Pons (tissue), 1 donor: Measurements from ENCODE around the gene MAFG.

Source experiments
- DNase-seq: peaks from one replicate; pipeline ENCODE4 v3.0.0-alpha.2; 2016; ENCODE audit warnings: low spot score

MAFG gene

DNA sequence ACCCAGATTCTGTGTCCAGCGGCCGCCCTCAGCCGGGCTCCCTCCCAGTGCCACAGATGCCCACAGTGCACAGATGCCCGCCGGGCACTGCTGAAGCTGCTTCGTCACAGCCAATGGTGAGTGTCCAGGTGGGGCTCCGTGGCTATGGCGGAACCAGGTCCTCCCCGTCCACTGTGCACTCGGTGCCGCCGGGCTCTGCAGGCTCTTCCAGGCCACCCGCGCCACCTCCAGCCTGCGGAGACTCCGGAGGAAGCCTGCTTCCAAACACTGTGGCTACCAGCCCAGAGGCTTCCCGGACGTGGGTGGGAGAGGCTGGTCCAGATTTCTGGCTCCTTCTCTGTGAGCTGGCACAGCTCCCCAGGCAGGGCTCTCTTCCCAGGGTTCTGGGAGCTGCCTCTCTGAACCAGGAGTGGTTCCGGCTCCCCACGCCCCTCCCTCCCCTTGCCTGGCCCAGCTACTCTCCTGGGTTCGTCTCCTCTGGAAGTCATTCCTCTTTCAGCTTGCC, 12.4 kb upstream of the MAFG start:
- DNase-seq = peak; percentile 46

DNA sequence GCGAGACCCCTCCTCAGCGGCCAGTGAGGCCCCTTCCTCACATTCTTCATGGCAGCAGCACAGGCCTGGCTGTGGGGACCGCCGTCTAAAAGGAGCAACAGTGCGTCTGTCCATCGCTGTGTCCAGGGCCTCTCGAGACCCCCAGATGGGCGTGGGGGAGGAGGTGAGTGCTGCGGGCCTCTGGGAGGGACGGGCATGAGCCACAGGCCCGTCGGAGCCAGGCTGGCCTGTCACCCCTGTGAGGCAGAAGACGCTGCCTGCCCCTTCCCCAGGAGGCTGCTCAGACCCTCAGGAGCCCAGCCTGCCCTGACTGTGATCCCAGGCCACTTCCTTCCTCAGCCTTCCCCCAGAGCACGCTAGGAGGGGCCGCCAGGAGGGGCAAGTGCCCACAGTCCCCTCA, 11.7 kb upstream of the MAFG start:
- DNase-seq = no peak

DNA sequence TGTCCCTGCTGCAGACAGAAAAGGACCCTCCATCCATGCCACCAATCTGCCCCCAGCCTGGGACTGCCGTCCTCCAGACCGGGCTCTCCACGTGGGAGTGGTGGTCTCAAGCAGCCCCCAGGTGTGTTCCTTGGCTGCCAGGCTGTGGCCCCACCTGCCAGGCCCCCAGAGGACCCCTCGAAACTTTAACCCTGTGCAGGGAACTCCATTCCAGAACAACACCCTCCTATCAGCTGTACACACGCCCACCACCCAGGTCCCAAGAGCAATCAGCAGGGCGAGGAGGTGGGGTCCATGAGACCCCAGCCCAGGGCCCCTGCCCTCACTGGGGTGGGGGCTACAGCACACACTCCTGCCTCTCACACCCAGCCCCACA, 8.2 kb upstream of the MAFG start:
- DNase-seq = no peak

DNA sequence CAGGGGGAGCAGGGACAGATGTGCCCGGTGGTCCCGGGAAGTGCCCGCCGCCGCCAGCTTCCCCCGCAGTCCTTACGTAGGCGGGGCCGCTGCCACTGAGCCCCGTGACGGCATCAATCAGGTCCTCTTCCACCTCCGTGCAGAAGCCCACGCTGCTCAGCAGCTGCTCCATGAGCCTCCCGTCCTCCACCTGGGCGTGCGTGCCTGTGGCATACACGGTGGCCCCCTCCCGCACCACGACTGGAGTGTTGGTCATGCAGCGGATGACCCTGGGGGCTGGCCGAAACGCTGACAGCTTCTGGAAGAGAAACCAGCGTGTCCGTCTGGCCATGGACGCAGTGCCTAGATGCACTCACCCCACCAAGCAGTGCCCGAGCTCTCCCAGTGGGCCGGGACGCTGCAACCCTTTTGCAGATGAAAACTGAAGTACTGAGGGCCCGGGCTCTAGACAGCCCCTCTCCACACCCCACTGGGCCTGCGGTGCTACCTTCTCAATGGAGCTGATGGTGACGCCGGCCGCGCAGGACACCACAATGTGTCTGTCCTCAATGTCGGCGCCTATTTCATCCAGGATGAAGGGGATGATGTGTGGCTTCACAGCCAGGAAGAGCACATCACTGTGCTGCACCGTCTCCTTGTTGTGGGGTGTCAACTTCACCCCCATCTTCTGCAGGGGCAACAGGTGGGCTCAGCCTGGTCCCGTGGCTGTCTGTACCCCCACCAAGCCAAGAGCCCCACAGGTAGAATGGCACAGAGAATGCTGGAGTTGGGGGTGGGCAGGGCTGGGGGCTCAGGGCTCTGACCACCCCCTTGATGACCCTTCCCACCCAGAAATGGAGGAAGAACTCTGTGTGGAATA, 7.5 kb upstream of the MAFG start:
- no peak for DNase-seq

DNA sequence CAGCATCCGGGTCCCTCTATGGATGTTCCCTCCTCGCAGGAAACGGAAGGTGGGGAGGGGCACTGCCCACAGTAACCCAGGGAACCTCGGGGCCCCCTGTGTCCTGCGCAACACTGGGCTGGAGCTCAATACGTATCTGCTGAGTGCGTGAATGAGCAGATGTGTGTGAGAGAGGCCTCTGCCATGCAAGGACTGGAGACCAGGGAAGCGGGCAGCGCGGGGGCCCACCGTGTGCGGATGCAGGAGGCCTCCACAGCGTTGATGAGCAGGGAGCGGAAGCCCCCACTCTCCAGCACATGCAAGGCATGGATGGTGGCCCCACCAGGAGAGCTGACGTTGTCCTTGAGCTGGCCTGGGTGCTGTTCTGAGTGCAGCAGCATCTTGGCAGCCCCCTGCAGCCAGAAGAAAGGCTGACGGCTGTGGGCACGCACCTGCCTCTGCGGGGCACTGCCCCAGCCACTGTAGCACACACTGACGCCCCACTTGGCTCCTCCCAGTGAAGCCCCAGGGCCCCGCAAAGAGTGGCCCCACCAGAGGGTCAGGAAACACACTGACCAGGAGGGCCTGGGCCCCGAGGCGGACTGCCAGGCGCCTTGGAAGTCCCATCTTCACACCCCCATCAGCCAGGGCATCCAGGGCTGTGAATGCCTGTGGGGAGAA, 6.7 kb upstream of the MAFG start:
- no peak for DNase-seq

DNA sequence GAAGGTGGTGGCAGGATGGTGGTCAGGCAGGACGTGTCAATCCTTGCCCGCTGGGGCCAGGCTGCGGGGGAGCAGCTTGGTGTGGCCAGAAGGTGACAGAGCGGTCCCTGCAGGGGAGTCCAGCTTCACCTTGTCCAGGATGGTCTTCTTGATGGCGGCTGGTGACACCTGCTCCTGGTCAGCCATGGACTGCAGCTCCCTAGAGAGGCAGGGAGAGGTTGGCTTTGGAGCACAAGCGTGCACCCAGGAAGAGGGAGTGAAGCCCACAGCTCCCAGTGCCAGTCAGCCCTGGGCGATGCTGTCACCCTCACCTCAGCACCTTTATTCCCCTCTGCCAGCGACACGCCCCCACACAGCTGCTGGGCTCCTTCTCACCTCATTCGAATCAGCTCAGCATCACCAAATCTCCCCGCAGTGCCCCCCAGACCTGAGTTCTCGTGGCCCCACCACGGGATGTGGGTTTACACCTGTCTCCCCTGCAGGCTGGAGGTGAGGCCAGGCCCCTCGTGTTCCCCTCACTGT, 5.7 kb upstream of the MAFG start:
- no peak for DNase-seq

DNA sequence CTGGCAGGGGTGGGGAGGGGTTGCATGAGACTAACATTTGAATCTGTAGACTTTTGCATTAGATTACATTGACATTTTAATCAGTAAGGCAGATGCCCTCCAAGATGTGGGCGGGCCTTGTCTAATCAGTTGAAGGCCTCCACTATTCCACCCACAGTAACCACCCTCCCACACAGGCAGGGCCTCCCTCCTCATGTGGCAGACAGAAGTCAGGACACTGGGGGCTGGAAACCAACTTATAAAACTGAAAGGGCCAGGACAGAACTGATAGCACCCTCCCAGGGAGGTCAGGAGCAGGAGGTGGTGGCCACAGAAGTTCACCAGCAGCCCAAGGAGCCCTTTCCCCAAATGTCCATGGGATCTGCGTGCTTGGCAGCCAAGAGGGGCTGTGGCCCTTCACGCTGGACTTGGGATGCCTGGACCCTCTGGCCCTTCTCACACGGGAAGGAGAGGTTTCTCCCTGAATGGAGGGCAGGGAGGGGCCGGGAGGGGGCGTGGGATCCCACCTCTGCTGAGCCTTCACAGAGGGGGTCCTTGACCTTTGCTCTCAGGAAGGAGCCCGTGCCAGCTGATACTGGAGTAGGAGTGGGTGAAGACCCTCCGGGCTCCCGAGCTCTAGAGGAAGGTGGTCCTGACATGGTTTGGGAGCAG, 4.9 kb upstream of the MAFG start:
- no peak for DNase-seq

DNA sequence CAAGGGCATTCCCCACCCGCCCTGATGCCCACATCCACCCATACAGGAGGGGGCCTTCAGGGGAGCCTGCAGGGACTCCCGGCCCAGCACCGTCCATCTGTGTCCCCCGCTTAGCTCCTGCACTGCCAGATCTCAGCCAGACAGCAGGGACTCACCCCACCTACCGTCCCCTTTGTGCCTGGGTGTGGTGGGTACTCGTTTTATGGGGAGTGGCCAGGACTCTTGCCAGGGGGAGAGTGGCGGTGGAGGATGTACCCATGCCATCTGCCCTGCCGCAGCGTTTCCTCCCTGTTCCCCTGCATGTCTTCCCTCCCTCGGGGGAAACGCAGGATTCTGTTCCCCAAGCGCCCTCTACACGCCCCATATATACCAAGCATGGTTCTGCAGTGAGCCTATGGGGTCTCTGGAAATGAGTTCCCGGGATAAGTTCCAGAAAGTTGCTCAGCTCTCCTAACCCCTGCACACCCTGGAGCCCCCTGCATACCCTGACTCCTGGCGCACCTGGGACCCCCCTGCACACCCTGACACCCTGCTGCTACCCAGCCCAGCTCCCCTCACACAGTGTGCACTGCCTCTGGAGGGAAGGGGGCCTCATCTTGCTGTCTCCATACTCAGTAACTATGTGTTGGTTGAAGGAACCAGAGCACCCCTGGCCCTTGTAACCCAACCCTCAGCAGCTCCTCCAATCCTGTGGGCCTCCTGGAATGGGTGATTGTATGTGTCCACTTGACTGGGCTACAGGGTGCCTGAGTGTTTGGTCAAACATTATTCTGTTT, 4.2 kb upstream of the MAFG start:
- no peak for DNase-seq

DNA sequence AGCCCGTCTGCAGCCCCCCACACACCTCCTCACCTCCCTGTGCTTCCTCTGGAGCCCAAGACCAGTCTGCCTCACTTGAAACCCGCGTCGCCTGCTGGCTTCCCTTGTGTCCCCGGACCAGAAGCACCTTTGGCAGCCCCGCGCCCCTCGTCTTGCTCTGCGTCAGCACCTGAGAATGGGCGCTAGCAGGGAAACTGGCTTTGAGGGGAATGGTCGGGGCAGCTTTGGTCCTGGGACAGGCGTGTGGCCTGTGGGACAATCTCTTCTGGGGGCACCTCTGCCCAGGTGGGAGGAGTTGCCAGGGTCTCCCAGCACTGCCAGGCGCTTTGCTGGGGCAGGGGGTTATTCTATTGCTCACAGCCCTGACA, 3.6 kb upstream of the MAFG start:
- DNase-seq = no peak

DNA sequence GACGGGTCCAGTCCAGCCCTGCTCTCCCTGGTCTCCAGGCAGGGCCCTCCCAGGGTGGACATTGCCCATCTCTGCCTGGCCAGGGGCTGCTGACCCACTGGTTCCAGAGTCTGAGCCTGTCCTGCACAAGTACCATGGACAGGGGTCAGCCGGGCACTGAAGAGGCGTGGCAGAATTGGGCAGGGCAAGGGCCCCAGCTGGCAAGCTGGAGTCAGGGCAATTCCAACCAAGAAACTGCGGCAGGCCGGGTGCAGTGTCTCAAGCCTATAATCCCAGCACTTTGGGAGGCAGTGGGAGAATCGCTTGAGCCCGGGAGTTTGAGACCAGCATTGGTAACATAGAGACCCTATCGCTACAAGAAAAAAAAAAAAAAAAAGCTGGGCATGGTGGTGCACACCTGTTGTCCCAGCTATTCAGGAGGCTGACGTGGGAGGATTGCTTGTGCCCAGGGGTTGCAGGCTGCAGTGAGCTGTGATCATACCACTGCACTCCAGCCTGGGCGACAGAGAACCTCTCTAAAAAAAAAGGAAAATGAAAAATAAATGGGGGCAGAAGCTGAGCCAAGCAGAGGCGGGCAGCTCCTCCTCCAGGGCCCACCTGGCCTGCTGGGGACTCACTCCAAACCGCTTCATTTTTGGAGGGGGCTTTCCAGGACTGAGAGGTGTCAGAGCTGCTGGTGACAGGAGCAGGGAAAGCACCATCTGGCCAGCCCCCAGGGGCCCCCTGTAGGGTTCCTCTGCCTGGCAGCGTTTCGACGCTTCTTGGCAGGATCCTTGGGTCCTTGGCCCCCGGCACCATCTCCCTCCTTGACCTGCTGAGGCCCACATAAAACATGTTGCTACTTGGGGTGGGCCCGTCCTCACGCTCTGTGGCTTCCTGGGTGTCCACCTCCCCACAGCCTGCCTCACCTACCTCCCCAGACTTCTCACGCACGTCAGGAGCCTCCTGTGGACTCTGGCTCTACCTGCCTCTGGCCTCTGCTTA, 2.9 kb upstream of the MAFG start:
- DNase-seq = no peak

DNA sequence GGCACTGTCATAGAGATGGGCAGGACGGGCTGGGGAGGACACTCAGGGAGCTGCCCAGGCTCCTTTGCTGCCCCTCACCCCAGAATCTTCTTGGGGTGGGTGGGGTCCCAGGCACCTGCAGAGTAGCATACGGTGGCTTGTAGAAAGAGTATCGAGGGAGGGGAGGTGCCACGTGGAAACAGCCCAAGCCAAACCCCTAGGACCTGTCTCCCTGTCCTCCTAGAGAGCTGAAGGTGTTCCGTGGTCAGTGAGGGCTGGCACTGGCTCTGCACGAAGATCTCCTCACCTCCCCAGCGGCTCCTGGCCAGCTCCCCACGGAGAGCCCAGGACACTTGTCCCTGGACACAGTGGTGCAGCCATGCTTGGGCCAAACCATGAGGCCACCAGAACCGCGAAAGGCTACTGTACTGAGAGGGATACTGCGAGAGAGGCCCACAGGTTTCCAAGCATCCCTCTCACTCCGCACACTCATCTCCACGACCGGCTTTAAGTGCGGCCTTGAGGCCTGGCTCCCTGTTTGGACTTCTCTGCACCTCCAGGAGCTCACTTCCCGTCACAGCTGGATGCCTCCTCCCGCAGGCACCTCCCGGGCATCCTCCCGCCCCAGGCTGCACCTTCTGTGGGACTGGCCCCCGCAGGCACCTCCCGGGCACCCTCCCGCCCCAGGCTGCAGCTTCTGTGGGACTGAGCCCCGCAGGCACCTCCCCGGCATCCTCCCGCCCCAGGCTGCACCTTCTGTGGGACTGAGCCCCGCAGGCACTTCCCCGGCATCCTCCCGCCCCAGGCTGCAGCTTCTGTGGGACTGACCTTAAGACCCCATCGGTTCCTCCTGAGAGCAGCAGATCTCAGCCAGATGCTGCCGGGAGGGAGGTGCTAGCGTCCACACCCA, 2.0 kb upstream of the MAFG start:
- DNase-seq = no peak

DNA sequence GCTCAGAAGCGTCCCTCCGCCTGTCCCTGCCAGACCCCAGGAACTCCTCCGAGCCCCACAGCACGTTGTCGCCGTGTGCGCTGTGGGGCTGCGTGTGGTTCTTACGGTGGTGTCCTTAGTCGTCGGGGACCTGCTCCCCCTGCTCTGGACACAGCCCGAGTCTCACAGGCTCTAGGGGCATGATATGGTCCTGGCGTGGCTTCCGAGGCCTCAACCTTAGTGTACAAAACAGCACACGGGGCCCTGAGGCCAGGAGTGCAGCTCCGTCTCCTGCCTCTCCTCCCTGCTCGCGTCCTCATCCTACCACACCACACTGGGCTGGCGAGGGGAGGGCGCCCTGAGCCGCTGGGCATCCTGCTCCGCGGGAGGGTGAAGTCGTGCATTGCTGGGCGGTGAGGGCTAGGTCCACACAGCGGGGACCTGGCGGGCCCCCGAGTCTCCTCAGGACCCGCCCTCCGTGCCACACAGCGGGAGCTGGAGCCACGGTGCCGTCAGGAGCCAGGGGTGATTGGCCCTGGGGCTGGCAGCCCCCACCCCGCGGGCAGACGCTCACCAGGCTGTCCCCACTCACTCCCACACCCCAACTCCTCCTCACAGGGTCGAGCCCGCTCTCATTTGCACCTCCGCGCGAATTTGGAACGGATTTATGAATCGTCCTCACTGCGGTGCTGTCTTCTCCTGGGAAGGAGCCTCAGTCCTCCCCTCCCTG, 1.2 kb upstream of the MAFG start:
- no peak for DNase-seq

DNA sequence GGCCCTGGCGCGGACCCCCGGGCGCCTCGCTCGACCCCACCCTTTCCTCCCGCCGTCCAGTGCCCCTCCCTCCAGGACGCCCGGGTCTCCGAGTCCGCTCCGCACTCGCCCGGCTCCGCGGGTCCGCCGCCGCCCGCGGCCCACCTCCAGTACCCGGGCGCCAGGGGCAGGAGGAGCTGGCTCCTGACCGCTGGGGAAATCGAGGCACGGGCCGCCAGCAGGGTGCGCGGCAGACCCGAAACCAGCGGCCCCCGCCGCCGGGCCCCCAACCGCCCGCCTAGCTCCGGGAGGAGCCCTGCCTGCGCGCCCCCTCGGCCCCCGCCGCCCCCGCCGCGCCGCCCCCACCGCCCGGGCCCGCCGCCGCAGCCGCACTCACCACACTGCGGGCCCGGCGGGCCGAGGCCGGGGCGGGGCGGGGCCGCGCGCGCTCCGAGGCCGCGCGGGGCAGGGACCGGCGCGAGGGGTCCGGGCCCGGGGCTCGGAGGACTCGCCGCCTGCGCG, 333 bp downstream of the MAFG start:
- DNase-seq = no peak

DNA sequence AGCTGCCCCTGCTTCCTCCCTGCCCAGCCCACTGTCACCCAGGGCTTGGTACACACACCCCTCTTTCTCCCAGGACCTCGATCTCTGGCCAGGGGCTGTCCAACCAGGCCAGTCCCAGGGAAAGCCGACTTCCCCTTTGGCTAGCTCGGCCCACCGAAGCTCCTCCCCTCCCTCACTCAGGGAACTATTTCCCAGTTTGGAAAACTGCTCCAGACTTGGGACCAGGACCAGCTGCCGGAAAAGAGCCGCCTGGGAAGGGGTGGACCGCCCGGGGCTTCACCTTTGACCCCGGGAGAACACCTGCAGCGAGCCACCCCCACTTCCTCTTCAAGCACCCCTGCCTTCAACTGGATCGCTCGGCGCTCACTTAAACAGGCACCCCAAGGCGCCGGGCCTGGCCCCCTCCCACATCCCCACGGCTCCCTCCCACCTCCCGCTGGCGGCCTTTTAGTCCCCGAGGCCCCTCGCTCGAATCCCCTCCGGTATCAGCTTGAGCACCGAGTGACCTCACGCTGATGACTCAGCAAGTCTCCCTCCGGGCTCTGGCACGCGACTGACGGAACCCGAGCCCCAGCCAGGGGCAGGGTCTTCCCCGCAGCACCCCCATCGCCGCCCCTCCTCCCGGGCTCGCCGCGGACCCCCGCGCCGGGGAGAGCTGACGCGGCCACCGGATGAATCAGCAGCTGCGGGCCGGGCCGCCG, 934 bp downstream of the MAFG start:
- no peak for DNase-seq

DNA sequence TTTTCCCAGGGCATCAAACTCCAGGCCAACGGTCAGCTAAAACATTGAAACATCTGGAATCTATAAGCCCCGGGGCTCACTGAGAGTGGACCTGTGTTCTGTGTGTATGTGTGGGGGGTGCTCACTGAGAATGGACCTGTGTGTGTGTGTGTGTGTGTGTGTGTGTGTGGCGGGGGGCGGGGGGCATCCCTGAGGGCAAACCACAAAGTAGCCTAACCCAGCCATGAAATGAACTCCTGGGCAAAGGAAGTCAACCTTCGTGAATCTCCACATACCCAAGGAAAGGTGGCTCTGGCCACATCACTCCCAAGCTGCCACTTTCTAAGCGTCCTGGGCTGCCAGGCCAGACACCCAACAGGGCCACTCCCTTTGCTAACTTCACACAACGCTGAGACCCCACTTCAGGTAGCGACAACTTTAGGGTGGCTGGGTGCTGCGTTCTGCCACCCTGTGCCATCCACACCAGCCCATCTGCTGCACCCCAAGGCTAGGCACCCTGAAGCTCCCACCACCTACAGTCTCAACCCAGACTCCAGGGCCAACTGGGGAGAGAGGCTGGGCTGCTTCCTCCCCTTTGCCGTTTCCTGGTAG, 1.6 kb downstream of the MAFG start:
- DNase-seq = no peak

DNA sequence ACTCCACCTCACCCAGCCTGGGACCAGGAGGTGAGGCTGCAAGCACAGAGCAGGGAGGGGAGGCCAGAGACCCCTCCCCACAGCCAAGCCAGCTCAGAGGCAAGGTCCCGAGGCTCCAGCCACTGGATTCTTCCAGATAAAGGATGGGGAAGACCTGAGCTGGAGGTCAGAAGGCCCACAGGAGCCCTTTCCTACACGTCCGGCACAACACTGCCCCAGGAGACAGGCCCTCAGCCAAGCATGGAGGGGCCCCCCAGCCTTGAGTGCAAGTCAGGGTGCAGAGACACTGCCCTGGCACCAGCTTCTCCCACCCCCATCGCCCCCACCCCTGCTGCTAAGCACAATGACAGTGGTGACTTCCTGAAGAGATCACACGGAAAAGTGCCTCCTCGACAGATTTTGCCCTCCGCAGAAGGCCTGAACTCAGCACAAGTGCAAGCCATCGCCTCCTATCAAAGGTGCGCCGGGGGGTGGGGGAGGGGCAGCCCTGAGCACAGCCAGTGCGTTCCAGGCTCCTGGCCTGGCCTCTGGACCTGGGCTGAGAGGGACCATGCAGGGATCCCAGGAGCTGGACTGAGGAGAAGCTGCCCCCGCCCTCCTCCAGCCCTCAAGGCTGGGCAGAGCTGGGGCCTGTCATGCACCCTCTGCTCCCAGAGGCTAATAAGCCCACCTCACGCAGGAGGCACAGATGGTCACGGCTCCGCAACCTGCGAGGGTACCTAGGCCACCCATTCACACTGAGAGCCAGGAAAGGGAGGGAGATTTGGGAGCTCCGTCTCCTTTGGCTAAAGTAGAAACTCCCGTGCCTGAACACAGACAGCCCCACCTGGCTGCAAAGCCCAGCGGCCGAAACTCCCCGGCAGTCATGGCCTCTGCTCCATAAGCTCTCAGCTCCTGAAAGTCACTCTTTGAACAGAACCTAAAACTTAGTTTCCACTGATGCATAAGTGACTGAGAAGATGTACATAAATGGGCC, 2.7 kb downstream of the MAFG start:
- no peak for DNase-seq
